Neural progenitor cell (in vitro differentiated cells): ENCODE data around the gene SAMD15. TPM values are rescaled to one million over a fixed set of nuclear protein-coding genes. Genes with fewer than 3 reads are reported as not detected.

Experiments used
- DNase-seq: peaks from one replicate; pipeline ENCODE4 v3.0.0-alpha.2; 2016; ENCODE audit warnings: low spot score
- H2AFZ ChIP-seq: fragments of 200-600 bp; sonication (generic); replicated peaks from 2 replicates; pipeline ENCODE4 v1.6.1; 2016; ENCODE audit warnings: antibody characterized with exemption
- H3F3A ChIP-seq: fragments of 200-600 bp; sonication (generic); 2 replicates; pipeline ENCODE4 v1.6.1; 2016; ENCODE audit warnings: antibody characterized with exemption, low read depth
- H3K27ac ChIP-seq: fragments of 200-600 bp; sonication (generic); 2 replicates; pipeline ENCODE4 v1.5.1; 2016; ENCODE audit warnings: mild to moderate bottlenecking
- H3K27me3 ChIP-seq: fragments of 200-600 bp; sonication (generic); 2 replicates; pipeline ENCODE4 v1.6.1; 2016; ENCODE audit warnings: mild to moderate bottlenecking, moderate library complexity
- H3K36me3 ChIP-seq: fragments of 200-600 bp; sonication (generic); 2 replicates; pipeline ENCODE4 v1.5.1; 2016
- H3K4me1 ChIP-seq: fragments of 200-600 bp; sonication (generic); 2 replicates; pipeline ENCODE4 v1.6.1; 2016; ENCODE audit warnings: mixed run types
- H3K4me2 ChIP-seq: fragments of 200-600 bp; sonication (generic); 2 replicates; pipeline ENCODE4 v1.6.1; 2016
- H3K4me3 ChIP-seq: fragments of 200-600 bp; sonication (generic); 2 replicates; pipeline ENCODE4 v1.5.1; 2016
- H3K79me2 ChIP-seq: fragments of 200-600 bp; sonication (generic); 2 replicates; pipeline ENCODE4 v1.6.1; 2016; ENCODE audit warnings: low read depth
- H3K9ac ChIP-seq: fragments of 200-600 bp; sonication (generic); 2 replicates; pipeline ENCODE4 v1.6.1; 2016
- H3K9me3 ChIP-seq: fragments of 200-600 bp; sonication (generic); 2 replicates; pipeline ENCODE4 v1.5.1; 2016; ENCODE audit warnings: low read depth
- H4K20me1 ChIP-seq: fragments of 200-600 bp; sonication (generic); 2 replicates; pipeline ENCODE4 v1.6.1; 2016; ENCODE audit warnings: low read depth
- H3K27ac Mint-ChIP-seq: 3 replicates; pipeline ENCODE4 v1.8.0; 2021; ENCODE audit warnings: mixed read lengths
- H3K27me3 Mint-ChIP-seq: 2 replicates; pipeline ENCODE4 v1.8.0; 2022; ENCODE audit warnings: low read depth, mild to moderate bottlenecking, inconsistent platforms, moderate library complexity, mixed read lengths; ENCODE audit not compliant: insufficient read depth
- H3K36me3 Mint-ChIP-seq: 3 replicates; pipeline ENCODE4 v1.8.0; 2021; ENCODE audit warnings: mixed read lengths
- H3K4me1 Mint-ChIP-seq: 3 replicates; pipeline ENCODE4 v1.8.0; 2021; ENCODE audit warnings: mixed read lengths
- H3K4me3 Mint-ChIP-seq: 3 replicates; pipeline ENCODE4 v1.8.0; 2021; ENCODE audit warnings: mild to moderate bottlenecking, moderate library complexity, mixed read lengths
- H3K9me3 Mint-ChIP-seq: 3 replicates; pipeline ENCODE4 v1.8.0; 2020; ENCODE audit warnings: mixed read lengths
- EZH2 ChIP-seq: fragments of 200-600 bp; sonication (generic); IDR thresholded peaks from 2 replicates; pipeline ENCODE4 v1.6.1; 2017; ENCODE audit warnings: antibody characterized with exemption, mild to moderate bottlenecking, moderate library complexity
- EZH2phosphoT487 ChIP-seq: fragments of 200-600 bp; sonication (generic); IDR thresholded peaks from 2 replicates; pipeline ENCODE4 v1.6.1; 2017; ENCODE audit warnings: antibody characterized with exemption
- total RNA-seq: library from RNA; depleted of rRNA; stranded (reverse); fragments of >200 nt; gene quantifications from 2 replicates; pipeline ENCODE4 v1.2.3, GENCODE V29; 2015; ENCODE audit warnings: low replicate concordance
- TF ChIP-seq, protein P1 (sequence below): fragments of 200-600 bp; sonication (generic); IDR thresholded peaks from 2 replicates; pipeline ENCODE4 v1.5.1; 2017; ENCODE audit warnings: antibody characterized with exemption, mild to moderate bottlenecking

SAMD15 gene
- total RNA-seq, 1 donor from 2014 or later, result 2.2 TPM

DNA sequence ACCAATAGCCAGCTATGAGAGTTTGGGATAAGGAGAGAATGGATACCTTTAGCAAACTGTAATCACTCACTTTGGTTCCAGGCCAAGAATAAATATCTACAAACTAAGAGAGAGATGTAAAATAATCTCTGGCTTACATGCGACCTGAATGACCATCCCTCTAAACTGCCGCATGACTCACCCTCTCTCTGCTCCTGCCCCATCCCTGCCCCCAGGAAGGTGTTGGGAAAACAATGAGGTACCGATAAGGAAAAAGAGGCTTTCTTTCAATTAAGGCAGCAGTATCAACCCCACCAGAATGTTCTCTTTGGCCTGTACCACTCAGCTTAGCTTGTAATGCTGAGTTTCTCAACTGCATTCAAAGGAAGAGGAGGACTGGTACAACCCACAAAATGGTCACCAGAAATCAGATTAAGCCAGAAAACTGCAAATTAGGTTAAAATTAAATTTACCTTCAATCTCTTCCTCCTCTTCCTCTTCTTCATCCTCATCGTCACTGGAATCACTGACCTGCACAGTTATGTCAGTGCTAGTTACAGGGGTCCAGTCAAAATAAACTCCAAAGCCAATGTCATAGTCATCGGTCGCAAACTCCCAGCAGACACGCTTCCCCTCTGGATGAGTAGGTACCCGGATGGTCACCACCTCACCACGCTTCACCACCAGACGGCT, 34.3 kb upstream of the SAMD15 start:
- Histone ChIP-seq H3K9ac (no peak overlapping the region), H3K4me2 (no peak overlapping the region), H3F3A (no peaks in the 10 kb centered on the region), H3K4me1 (peaks cover 4% of the 10 kb centered on the region), H3K27me3 (no peaks in the 10 kb centered on the region), H3K27ac (no peak overlapping the region), H3K79me2 (no peaks in the 10 kb centered on the region), H3K9me3 (no peaks in the 10 kb centered on the region), H3K4me3 (no peak overlapping the region), H4K20me1 (no peaks in the 10 kb centered on the region), H2AFZ (no peak overlapping the region), H3K36me3 (no peaks in the 10 kb centered on the region)
- peaks cover 26% of the 10 kb centered on the region for H3K36me3 Mint-ChIP-seq
- no peak overlapping the region for H3K27ac Mint-ChIP-seq
- peaks cover 5% of the 10 kb centered on the region for H3K4me1 Mint-ChIP-seq
- TF ChIP-seq EZH2, result no peak
- no peak for TF ChIP-seq EZH2phosphoT487
- TF ChIP-seq, protein P1, sequence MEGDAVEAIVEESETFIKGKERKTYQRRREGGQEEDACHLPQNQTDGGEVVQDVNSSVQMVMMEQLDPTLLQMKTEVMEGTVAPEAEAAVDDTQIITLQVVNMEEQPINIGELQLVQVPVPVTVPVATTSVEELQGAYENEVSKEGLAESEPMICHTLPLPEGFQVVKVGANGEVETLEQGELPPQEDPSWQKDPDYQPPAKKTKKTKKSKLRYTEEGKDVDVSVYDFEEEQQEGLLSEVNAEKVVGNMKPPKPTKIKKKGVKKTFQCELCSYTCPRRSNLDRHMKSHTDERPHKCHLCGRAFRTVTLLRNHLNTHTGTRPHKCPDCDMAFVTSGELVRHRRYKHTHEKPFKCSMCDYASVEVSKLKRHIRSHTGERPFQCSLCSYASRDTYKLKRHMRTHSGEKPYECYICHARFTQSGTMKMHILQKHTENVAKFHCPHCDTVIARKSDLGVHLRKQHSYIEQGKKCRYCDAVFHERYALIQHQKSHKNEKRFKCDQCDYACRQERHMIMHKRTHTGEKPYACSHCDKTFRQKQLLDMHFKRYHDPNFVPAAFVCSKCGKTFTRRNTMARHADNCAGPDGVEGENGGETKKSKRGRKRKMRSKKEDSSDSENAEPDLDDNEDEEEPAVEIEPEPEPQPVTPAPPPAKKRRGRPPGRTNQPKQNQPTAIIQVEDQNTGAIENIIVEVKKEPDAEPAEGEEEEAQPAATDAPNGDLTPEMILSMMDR, result no peak
- no peaks in the 10 kb centered on the region for H3K9me3 Mint-ChIP-seq
- H3K27me3 Mint-ChIP-seq, result no peaks in the 10 kb centered on the region
- H3K4me3 Mint-ChIP-seq, result no peak overlapping the region
- DNase-seq, result no peak

DNA sequence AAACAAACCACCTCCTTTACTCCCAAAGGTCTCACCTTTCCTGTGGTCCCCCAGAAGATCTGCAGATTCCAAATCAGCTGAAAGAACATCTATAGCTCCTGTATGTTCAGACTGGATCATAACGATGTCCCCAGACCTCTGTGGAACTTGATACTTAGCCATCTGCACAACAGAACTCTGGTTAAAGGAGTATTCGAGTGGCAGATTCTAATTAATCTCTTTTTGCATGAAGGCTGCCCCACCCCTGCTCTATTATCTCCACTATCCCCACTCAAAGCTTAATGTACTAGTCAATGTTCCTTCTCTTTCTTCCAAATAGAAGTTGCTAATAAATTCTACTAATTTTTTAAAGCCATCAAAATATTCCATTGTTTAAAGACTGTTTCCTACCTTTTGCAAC, 33.5 kb upstream of the SAMD15 start:
- peaks cover 5% of the 10 kb centered on the region for H3K4me1 Mint-ChIP-seq
- H3K27ac ChIP-seq, result no peak overlapping the region
- DNase-seq, result no peak

DNA sequence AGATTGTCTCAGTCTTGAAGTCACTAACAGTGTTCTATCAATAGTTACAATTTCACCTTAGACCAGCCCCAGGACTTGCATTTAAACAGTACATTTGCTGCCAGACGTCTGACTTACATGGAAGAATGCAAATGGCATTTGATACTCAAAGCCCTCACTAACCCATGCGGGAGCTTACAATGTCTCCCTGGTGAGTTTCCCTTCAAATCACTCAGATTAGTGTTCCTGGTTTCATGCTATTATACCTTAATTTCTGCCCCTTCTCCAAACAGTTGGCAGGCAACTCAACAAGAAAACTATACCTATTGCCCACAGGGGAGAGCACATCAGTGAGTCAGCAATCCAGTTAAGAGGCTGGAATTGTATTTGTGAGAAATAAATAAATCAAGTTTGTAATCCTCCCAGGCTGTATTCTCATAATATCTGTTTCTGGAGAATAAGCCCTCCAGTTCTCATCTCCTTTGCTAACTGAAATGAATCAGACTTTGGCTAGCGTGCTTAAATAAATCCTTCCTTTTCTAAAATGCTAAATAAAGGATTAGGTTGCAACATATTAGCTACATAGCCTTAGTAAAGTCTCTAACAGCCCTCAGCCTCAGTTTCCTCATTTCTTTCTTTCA, 32.7 kb upstream of the SAMD15 start:
- no peaks in the 10 kb centered on the region for H3K79me2 ChIP-seq
- no peak overlapping the region for H2AFZ ChIP-seq
- Mint-ChIP-seq H3K4me1 (peaks cover 5% of the 10 kb centered on the region), H3K36me3 (peaks cover 24% of the 10 kb centered on the region), H3K9me3 (no peaks in the 10 kb centered on the region), H3K27ac (no peak overlapping the region), H3K27me3 (no peaks in the 10 kb centered on the region), H3K4me3 (no peak overlapping the region)
- H3K4me1 ChIP-seq, result peaks cover 4% of the 10 kb centered on the region
- no peak for TF ChIP-seq EZH2
- no peak for TF ChIP-seq EZH2phosphoT487
- TF ChIP-seq, protein P1, result no peak
- H3K9ac ChIP-seq, result no peak overlapping the region
- no peaks in the 10 kb centered on the region for H3F3A ChIP-seq
- no peak overlapping the region for H3K4me3 ChIP-seq
- no peak overlapping the region for H3K4me2 ChIP-seq
- H4K20me1 ChIP-seq, result no peaks in the 10 kb centered on the region
- DNase-seq, result no peak
- no peaks in the 10 kb centered on the region for H3K36me3 ChIP-seq
- H3K9me3 ChIP-seq, result no peaks in the 10 kb centered on the region
- no peaks in the 10 kb centered on the region for H3K27me3 ChIP-seq
- no peak overlapping the region for H3K27ac ChIP-seq

More for the DNA sequence above, 33.5 kb upstream of the SAMD15 start:
- H3K9me3 ChIP-seq, result no peaks in the 10 kb centered on the region
- H3K9me3 Mint-ChIP-seq, result no peaks in the 10 kb centered on the region
- H3K27ac Mint-ChIP-seq, result no peak overlapping the region
- no peak overlapping the region for H3K4me2 ChIP-seq
- no peaks in the 10 kb centered on the region for H3K36me3 ChIP-seq
- no peak overlapping the region for H3K4me3 Mint-ChIP-seq
- H4K20me1 ChIP-seq, result no peaks in the 10 kb centered on the region
- H3K4me3 ChIP-seq, result no peak overlapping the region
- no peaks in the 10 kb centered on the region for H3F3A ChIP-seq
- H3K27me3 ChIP-seq, result no peaks in the 10 kb centered on the region
- H3K4me1 ChIP-seq, result peaks cover 4% of the 10 kb centered on the region
- TF ChIP-seq, protein P1, result no peak
- TF ChIP-seq EZH2, result no peak
- TF ChIP-seq EZH2phosphoT487, result no peak
- H3K36me3 Mint-ChIP-seq, result peaks cover 25% of the 10 kb centered on the region
- H2AFZ ChIP-seq, result no peak overlapping the region
- no peaks in the 10 kb centered on the region for H3K79me2 ChIP-seq
- H3K27me3 Mint-ChIP-seq, result no peaks in the 10 kb centered on the region
- H3K9ac ChIP-seq, result no peak overlapping the region
